GM18507 (cell line): ENCODE measurements around the gene DYSF.

Experiments used
- DNase-seq: peaks from one replicate; pipeline ENCODE4 v3.0.0; 2011; ENCODE audit warnings: low read depth; ENCODE audit not compliant: insufficient read length; ENCODE audit errors: extremely low spot score
- FAIRE-seq: peaks from 2 replicates; lab custom pipeline; 2011; peaks lifted over from hg19 to GRCh38; lab: Jason Lieb, UNC

Gene DYSF

GRCh38 chr2:71545572-71546274, 92.4 kb downstream of the DYSF start:
- FAIRE-seq (peak; percentile 77), DNase-seq (peak; percentile 30)

GRCh38 chr2:71546275-71546638, 92.9 kb downstream of the DYSF start:
- no peak for DNase-seq
- FAIRE-seq, result no peak

- no peak for FAIRE-seq
- DNase-seq, result no peak
Observed at GRCh38 chr2:71546777-71547281, 93.5 kb downstream of the DYSF start.

- no peak for FAIRE-seq
- no peak for DNase-seq
Observed at GRCh38 chr2:71547616-71548285, 94.4 kb downstream of the DYSF start.

GRCh38 chr2:71548646-71549425, 95.5 kb downstream of the DYSF start:
- DNase-seq (peak; percentile 54), FAIRE-seq (peak; percentile 80)

GRCh38 chr2:71550801-71551630, 97.7 kb downstream of the DYSF start:
- DNase-seq (no peak), FAIRE-seq (no peak)

- no peak for FAIRE-seq
- DNase-seq, result no peak
Observed at GRCh38 chr2:71551631-71551915, 98.2 kb downstream of the DYSF start.

- DNase-seq, result no peak
- FAIRE-seq, result no peak
Observed at GRCh38 chr2:71552356-71552755, 99.0 kb downstream of the DYSF start.

- no peak for DNase-seq
- FAIRE-seq, result no peak
Observed at GRCh38 chr2:71552861-71553301, 99.5 kb downstream of the DYSF start.

- DNase-seq, result no peak
- FAIRE-seq, result no peak
Observed at GRCh38 chr2:71554028-71554705, 100.8 kb downstream of the DYSF start.

- no peak for FAIRE-seq
- no peak for DNase-seq
Observed at GRCh38 chr2:71554706-71555056, 101.3 kb downstream of the DYSF start.

- no peak for FAIRE-seq
- no peak for DNase-seq
Observed at GRCh38 chr2:71555798-71556454, 102.6 kb downstream of the DYSF start.

- no peak for DNase-seq
Observed at GRCh38 chr2:71556692-71557250, 103.4 kb downstream of the DYSF start.

GRCh38 chr2:71557321-71557720, 104.0 kb downstream of the DYSF start:
- no peak for DNase-seq

More at GRCh38 chr2:71556692-71557250, 103.4 kb downstream of the DYSF start:
- FAIRE-seq, result no peak

GRCh38 chr2:71558300-71559051, 105.1 kb downstream of the DYSF start:
- FAIRE-seq, result no peak

More at GRCh38 chr2:71557321-71557720, 104.0 kb downstream of the DYSF start:
- FAIRE-seq, result no peak

GRCh38 chr2:71559080-71559827, 105.9 kb downstream of the DYSF start:
- no peak for DNase-seq
- FAIRE-seq, result no peak

More at GRCh38 chr2:71558300-71559051, 105.1 kb downstream of the DYSF start:
- DNase-seq, result no peak
